SK-N-SH (cell line): Measurements from ENCODE around the gene GGT7. TPM values are rescaled to one million over a fixed set of nuclear protein-coding genes. Genes with fewer than 3 reads are reported as not detected.

Experiments used
- CTCF ChIA-PET: fragments of 300-600, 350-600 bp; formaldehyde crosslinking; extraction: SDS; loops from one replicate; lab custom pipeline; 2021; lab: Yijun Ruan, JAX
- POLR2A ChIA-PET: fragments of 350-600 bp; sonication (Branson Sonifier 250); formaldehyde crosslinking; extraction: SDS; loops from one replicate; lab custom pipeline; 2020; ENCODE audit warnings: antibody characterized with exemption, inconsistent platforms; lab: Yijun Ruan, JAX
- DNase-seq: peaks from one replicate; pipeline ENCODE4 v3.0.0; 2012
- H2AFZ ChIP-seq: fragments of 200-600 bp; sonication (generic); 2 replicates; pipeline ENCODE4 v1.8.1; 2016; ENCODE audit warnings: antibody characterized with exemption, mild to moderate bottlenecking, low read depth
- H3F3A ChIP-seq: fragments of 200-600 bp; sonication (generic); replicated peaks from 2 replicates; pipeline ENCODE3; 2016; ENCODE audit warnings: antibody characterized with exemption, mild to moderate bottlenecking; ENCODE audit not compliant: insufficient read depth
- H3K27ac ChIP-seq, 2 experiments: fragments of 200-500 bp in 1 of 2; fragments of 200-600 bp in 1 of 2; sonication (Bioruptor generic) in 1 of 2; sonication (generic), shearing (Covaris generic) in 1 of 2; 2 replicates each; pipeline versions ENCODE4 v1.5.1 to v1.6.1; 2014 to 2016; ENCODE audit warnings: low read depth in 2 of 2, inconsistent platforms in 1 of 2, low read length in 1 of 2, mild to moderate bottlenecking in 1 of 2, mixed read lengths in 1 of 2
- H3K27me3 ChIP-seq: fragments of 200-600 bp; sonication (generic), shearing (Covaris generic); 2 replicates; pipeline ENCODE4 v1.6.1; 2016; ENCODE audit warnings: mixed run types; ENCODE audit not compliant: insufficient read depth
- H3K36me3 ChIP-seq, 2 experiments: fragments of 200-500 bp in 1 of 2; fragments of 200-600 bp in 1 of 2; sonication (Bioruptor generic) in 1 of 2; sonication (generic) in 1 of 2; replicated peaks in 1 of 2; 2 replicates each; pipeline versions ENCODE3 to v1.5.1; 2014 to 2016; ENCODE audit warnings: low read length in 1 of 2, mild to moderate bottlenecking in 1 of 2; ENCODE audit not compliant: insufficient read depth in 2 of 2, control insufficient read depth in 1 of 2
- H3K4me1 ChIP-seq, 2 experiments: fragments of 200-500 bp in 1 of 2; fragments of 200-600 bp in 1 of 2; sonication (Bioruptor generic) in 1 of 2; sonication (generic), shearing (Covaris generic) in 1 of 2; 2 replicates each; pipeline versions ENCODE4 v1.5.1 to v1.6.1; 2014 to 2016; ENCODE audit warnings: low read depth in 1 of 2, low read length in 1 of 2, mixed run types in 1 of 2; ENCODE audit not compliant: insufficient read depth in 2 of 2, control insufficient read depth in 1 of 2
- H3K4me2 ChIP-seq: fragments of 200-600 bp; sonication (generic), shearing (Covaris generic); 2 replicates; pipeline ENCODE4 v1.6.1; 2017; ENCODE audit warnings: mixed run types
- H3K4me3 ChIP-seq, 2 experiments: fragments of 200-500 bp in 1 of 2; fragments of 200-600 bp in 1 of 2; sonication (Bioruptor generic) in 1 of 2; sonication (generic), shearing (Covaris generic) in 1 of 2; 2 replicates each; pipeline versions ENCODE4 v1.5.1 to v1.8.1; 2014 to 2016; ENCODE audit warnings: low read depth in 2 of 2, inconsistent platforms in 1 of 2, low read length in 1 of 2, mild to moderate bottlenecking in 1 of 2, mixed read lengths in 1 of 2, moderate library complexity in 1 of 2
- H3K79me2 ChIP-seq: fragments of 200-600 bp; sonication (generic); 2 replicates; pipeline ENCODE4 v1.8.1; 2017; ENCODE audit warnings: mild to moderate bottlenecking; ENCODE audit not compliant: insufficient read depth
- H3K9ac ChIP-seq: fragments of 200-600 bp; sonication (generic); 2 replicates; pipeline ENCODE4 v1.6.1; 2017; ENCODE audit warnings: mixed run types
- H3K9me2 ChIP-seq: fragments of 200-600 bp; sonication (generic); 2 replicates; pipeline ENCODE4 v1.6.1; 2017; ENCODE audit warnings: mixed run types
- H3K9me3 ChIP-seq: fragments of 200-600 bp; sonication (generic); 2 replicates; pipeline ENCODE4 v1.6.1; 2017; ENCODE audit warnings: mixed run types, mild to moderate bottlenecking, moderate library complexity
- H4K20me1 ChIP-seq: fragments of 200-600 bp; sonication (generic); 2 replicates; pipeline ENCODE4 v1.6.1; 2017; ENCODE audit warnings: mild to moderate bottlenecking, mixed run types; ENCODE audit not compliant: insufficient read depth
- CHD2 ChIP-seq: fragments of 150-350 bp; IDR thresholded peaks from 2 replicates; pipeline ENCODE4 v1.6.1; 2018; ENCODE audit warnings: low read length; ENCODE audit not compliant: partially characterized antibody
- ELF1 ChIP-seq: IDR thresholded peaks from 2 replicates; pipeline ENCODE4 v1.4.0; 2012
- FOXJ3 ChIP-seq: sonication (generic); formaldehyde crosslinking; IDR thresholded peaks from 2 replicates; pipeline ENCODE4 v1.5.1; 2020; ENCODE audit warnings: mild to moderate bottlenecking, missing genetic modification reagents
- FOXM1 ChIP-seq: IDR thresholded peaks from 2 replicates; pipeline ENCODE4 v1.4.0; 2012; ENCODE audit warnings: low read depth, mild to moderate bottlenecking
- GABPA ChIP-seq: IDR thresholded peaks from 2 replicates; pipeline ENCODE4 v1.4.0; 2012; ENCODE audit warnings: low read depth, mild to moderate bottlenecking
- GATA2 ChIP-seq: sonication (generic); formaldehyde crosslinking; IDR thresholded peaks from 2 replicates; pipeline ENCODE4 v1.5.0; 2020; ENCODE audit warnings: mild to moderate bottlenecking, missing genetic modification reagents
- JUND ChIP-seq: IDR thresholded peaks from 2 replicates; pipeline ENCODE4 v1.4.0; 2012
- MXI1 ChIP-seq: IDR thresholded peaks from 2 replicates; pipeline ENCODE4 v1.6.1; 2012; ENCODE audit warnings: mild to moderate bottlenecking, low read depth, low read length, improper control_type of control experiment
- NRF1 ChIP-seq: IDR thresholded peaks from 2 replicates; pipeline ENCODE4 v1.6.1; 2012; ENCODE audit warnings: low read depth, mild to moderate bottlenecking, low read length
- POLR2AphosphoS5 ChIP-seq: IDR thresholded peaks from 2 replicates; pipeline ENCODE4 v1.6.1; 2012; ENCODE audit warnings: low read depth, low read length
- RAD21 ChIP-seq: IDR thresholded peaks from 2 replicates; pipeline ENCODE4 v1.6.1; 2012; ENCODE audit warnings: mild to moderate bottlenecking, low read length
- RCOR1 ChIP-seq: fragments of 150-350 bp; IDR thresholded peaks from 2 replicates; pipeline ENCODE4 v1.6.1; 2017; ENCODE audit warnings: antibody characterized with exemption, low read length
- RFX5 ChIP-seq: IDR thresholded peaks from 2 replicates; pipeline ENCODE4 v1.6.1; 2012; ENCODE audit warnings: mild to moderate bottlenecking, improper control_type of control experiment, low read length
- RXRA ChIP-seq: IDR thresholded peaks from 2 replicates; pipeline ENCODE4 v1.4.0; 2012; ENCODE audit warnings: low read depth, mild to moderate bottlenecking, borderline replicate concordance
- SIN3A ChIP-seq: IDR thresholded peaks from 2 replicates; pipeline ENCODE4 v1.6.1; 2012; ENCODE audit warnings: low read depth, mild to moderate bottlenecking, low read length, moderate library complexity, borderline replicate concordance
- TAF1 ChIP-seq: IDR thresholded peaks from 2 replicates; pipeline ENCODE4 v1.6.1; 2012; ENCODE audit warnings: low read depth, mild to moderate bottlenecking, low read length, moderate library complexity, borderline replicate concordance
- TCF12 ChIP-seq: IDR thresholded peaks from 2 replicates; pipeline ENCODE4 v1.4.0; 2012
- WGBS: methylation state at CpG from one replicate; pipeline ENCODE4 v1.1.6; 2017; ENCODE audit warnings: low lambda C conversion rate; 5-methylcytosine and 5-hydroxymethylcytosine counted together
- polyA plus RNA-seq, 3 experiments: library from polyadenylated mRNA; depleted of rRNA; stranded (reverse); fragments of >200 nt; gene quantifications; 2 replicates each; pipeline ENCODE4 v1.2.3, GENCODE V29; 2012
- TF ChIP-seq, protein P1 (sequence below): fragments of 200-600 bp; sonication (generic); IDR thresholded peaks from 2 replicates; pipeline ENCODE4 v1.6.1; 2017; ENCODE audit warnings: antibody characterized with exemption, mild to moderate bottlenecking, moderate library complexity
- TF ChIP-seq, protein P2 (sequence below): IDR thresholded peaks from 2 replicates; pipeline ENCODE4; 2012
- TF ChIP-seq, protein P3 (sequence below): IDR thresholded peaks from 2 replicates; pipeline ENCODE4 v1.4.0; 2012; ENCODE audit warnings: low read depth, borderline replicate concordance

The GGT7 gene
- polyA plus RNA-seq, 1 of the 3 experiments (the other 2 are of a cell fraction): 22.5 TPM

DNA sequence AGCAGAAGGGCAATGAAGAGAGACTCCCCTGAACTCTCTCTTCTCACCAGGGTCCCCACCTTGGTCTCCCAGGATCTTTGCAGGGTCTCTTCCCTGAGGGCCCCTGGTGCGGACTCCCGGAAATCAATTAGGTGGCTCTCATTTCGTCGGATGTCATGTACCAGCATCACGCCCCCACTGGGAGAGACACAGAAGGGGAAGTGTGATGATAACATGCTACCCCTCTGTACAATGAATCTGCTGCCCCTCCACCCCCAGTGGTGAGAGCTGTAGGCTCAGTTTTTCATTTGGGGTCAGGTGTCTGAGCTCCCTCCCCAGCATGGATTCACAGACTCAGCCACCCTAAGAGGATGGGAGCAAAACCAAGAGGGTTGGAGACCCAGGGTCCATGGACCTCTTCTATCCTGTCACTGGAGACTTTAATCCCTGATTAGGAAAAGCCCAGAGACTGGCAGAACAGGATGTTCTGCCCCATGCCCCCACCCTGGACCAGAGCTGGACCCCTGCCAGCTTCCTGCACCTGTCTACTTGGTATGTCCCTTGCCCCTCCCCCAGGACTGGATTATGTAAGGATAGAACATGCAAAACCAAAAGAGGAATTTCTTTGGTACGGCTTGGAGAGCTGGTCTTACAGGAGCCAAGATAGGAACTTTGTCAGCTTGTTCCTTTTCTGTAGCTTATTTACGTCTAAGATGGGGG lies 11.1 kb downstream of the GGT7 start:
- H3K27me3 ChIP-seq: no peaks in the 10 kb centered on the region
- H3K27ac ChIP-seq: no peak overlapping the region
- H2AFZ ChIP-seq: no peak overlapping the region
- H3F3A ChIP-seq: no peaks in the 10 kb centered on the region
- ChIA-PET CTCF (interaction anchor here (0.8 to 1.2 kb wide), 3 partner anchors 11 to 347 kb away, joined by 3 to 6 read pairs (median 4); partner anchors contain the start of gene GGT7), POLR2A (no interaction called here)
- TF ChIP-seq RCOR1 (no peak), JUND (no peak), SIN3A (no peak), MXI1 (no peak), POLR2AphosphoS5 (no peak), FOXJ3 (no peak), GATA2 (CRISPR knock-in tag) (no peak), CHD2 (no peak), FOXM1 (no peak), GABPA (no peak), RAD21 (no peak), TCF12 (no peak), RFX5 (no peak), NRF1 (no peak), TAF1 (no peak), ELF1 (no peak), RXRA (no peak)
- TF ChIP-seq, protein P1, sequence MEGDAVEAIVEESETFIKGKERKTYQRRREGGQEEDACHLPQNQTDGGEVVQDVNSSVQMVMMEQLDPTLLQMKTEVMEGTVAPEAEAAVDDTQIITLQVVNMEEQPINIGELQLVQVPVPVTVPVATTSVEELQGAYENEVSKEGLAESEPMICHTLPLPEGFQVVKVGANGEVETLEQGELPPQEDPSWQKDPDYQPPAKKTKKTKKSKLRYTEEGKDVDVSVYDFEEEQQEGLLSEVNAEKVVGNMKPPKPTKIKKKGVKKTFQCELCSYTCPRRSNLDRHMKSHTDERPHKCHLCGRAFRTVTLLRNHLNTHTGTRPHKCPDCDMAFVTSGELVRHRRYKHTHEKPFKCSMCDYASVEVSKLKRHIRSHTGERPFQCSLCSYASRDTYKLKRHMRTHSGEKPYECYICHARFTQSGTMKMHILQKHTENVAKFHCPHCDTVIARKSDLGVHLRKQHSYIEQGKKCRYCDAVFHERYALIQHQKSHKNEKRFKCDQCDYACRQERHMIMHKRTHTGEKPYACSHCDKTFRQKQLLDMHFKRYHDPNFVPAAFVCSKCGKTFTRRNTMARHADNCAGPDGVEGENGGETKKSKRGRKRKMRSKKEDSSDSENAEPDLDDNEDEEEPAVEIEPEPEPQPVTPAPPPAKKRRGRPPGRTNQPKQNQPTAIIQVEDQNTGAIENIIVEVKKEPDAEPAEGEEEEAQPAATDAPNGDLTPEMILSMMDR: no peak
- TF ChIP-seq, protein P2, sequence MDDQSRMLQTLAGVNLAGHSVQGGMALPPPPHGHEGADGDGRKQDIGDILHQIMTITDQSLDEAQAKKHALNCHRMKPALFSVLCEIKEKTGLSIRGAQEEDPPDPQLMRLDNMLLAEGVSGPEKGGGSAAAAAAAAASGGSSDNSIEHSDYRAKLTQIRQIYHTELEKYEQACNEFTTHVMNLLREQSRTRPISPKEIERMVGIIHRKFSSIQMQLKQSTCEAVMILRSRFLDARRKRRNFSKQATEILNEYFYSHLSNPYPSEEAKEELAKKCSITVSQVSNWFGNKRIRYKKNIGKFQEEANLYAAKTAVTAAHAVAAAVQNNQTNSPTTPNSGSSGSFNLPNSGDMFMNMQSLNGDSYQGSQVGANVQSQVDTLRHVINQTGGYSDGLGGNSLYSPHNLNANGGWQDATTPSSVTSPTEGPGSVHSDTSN: no peak
- TF ChIP-seq, protein P3, sequence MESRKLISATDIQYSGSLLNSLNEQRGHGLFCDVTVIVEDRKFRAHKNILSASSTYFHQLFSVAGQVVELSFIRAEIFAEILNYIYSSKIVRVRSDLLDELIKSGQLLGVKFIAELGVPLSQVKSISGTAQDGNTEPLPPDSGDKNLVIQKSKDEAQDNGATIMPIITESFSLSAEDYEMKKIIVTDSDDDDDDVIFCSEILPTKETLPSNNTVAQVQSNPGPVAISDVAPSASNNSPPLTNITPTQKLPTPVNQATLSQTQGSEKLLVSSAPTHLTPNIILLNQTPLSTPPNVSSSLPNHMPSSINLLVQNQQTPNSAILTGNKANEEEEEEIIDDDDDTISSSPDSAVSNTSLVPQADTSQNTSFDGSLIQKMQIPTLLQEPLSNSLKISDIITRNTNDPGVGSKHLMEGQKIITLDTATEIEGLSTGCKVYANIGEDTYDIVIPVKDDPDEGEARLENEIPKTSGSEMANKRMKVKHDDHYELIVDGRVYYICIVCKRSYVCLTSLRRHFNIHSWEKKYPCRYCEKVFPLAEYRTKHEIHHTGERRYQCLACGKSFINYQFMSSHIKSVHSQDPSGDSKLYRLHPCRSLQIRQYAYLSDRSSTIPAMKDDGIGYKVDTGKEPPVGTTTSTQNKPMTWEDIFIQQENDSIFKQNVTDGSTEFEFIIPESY: no peak
- no peaks in the 10 kb centered on the region for H4K20me1 ChIP-seq
- no peak for DNase-seq
- peaks cover 8 to 25% of the 10 kb centered on the region in 2 experiments for H3K36me3 ChIP-seq
- H3K79me2 ChIP-seq: no peaks in the 10 kb centered on the region
- no peaks in the 10 kb centered on the region for H3K4me1 ChIP-seq
- H3K4me3 ChIP-seq: no peak overlapping the region
- 98% methylated on average over 6 of the region's 7 CpGs for WGBS
- no peaks in the 10 kb centered on the region for H3K9me3 ChIP-seq
- H3K9ac ChIP-seq: no peak overlapping the region
- H3K4me2 ChIP-seq: no peak overlapping the region
- no peaks in the 10 kb centered on the region for H3K9me2 ChIP-seq
